GM20431 (cell line): Measurements from ENCODE around the gene PRRC2C.
"Not testable (repeated sequence)": the region's sequence is repeated elsewhere in the genome, so short reads cannot be mapped to it uniquely, and the experiment has no call there.

Source experiments
- in situ Hi-C: fragments of 300-500 bp; cut with MseI, MboI; formaldehyde crosslinking; loops from one replicate; pipeline ENCODE4 v1.15.0; 2020; ENCODE audit warnings: low sequenced_read_pairs; ENCODE audit not compliant: unreplicated experiment

PRRC2C gene

DNA sequence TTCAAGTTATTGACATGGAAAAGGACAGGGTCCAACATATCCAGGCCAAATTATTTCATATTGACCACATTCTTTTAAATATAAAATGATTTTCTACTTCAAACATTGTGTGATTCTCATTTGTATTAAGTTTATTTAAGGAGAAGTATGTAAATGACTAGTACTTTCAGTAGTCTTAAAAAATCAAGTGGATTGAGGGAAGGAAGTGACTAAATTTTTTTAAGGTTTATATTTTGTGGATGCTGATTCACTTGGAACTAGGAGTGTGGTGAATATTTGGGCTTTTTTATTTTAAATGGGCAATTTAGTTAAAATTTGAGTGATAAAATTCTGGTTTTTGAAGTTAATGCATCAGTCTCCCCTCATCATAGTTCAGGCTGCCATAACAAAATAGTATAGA, 10.1 kb downstream of the PRRC2C start:
- in situ Hi-C loops = no loop called here

DNA sequence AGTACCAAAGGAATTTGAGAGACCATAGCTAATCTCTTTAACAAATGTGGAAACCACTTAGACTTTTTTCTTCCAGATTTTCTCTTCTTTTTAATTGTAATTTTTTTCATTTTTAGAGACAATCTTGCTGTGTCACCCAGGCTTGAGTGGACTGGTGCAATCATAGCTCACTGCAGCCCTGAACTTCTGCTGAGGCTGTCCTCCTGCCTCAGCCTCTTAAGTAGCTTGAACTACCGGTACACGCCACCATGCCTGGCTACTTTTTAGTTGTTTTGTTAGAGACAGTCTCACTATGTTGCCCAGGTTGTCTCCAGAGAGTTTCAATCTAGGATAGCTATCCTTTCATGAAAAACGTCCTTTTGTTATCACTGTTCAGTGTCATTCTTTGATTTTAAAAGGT, 15.0 kb downstream of the PRRC2C start:
- in situ Hi-C loops = no loop called here

- in situ Hi-C loops = no loop called here
Measured at GRCh38 chr1:171500803-171501202, 15.5 kb downstream of the PRRC2C start.

DNA sequence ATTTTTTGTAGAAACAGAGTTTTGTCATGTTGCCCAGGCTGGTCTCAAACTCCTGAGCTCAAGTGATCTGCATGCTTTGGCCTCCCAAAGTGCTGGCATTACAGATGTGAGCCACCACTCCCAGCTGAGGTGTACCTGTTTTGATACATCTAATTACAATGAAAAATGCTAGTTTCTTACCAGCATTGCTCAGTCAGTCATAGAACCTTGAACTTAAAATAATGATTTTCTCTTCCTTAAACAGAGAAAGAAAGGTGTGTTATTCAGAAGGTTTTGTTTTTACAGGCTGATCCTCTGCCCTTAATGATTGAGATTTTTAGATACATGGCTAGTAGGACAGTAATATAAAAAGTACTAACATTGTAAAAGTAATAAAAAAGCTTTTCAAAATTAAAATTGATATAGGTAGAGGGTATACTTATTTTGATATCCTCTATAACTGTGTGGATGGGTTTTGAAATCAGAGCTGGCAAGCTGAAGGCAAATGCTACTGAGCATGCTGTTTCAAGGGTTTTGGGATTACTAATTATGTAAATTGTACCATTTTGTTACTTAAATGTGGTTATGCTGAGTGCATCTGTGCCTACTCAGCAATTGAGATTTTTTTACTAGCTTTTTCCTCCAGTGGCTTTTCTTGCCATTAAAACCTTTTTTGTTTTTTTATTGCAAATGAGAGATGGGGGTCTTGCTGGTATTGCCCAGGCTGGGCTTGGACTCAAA, 16.1 kb downstream of the PRRC2C start:
- in situ Hi-C loops = no loop called here

- in situ Hi-C loops = no loop called here
Measured at GRCh38 chr1:171506525-171507304, 21.4 kb downstream of the PRRC2C start.

GRCh38 chr1:171507435-171507834, 22.1 kb downstream of the PRRC2C start:
- in situ Hi-C loops = no loop called here

- in situ Hi-C loops = no loop called here
Measured at GRCh38 chr1:171509191-171509590, 23.9 kb downstream of the PRRC2C start.

DNA sequence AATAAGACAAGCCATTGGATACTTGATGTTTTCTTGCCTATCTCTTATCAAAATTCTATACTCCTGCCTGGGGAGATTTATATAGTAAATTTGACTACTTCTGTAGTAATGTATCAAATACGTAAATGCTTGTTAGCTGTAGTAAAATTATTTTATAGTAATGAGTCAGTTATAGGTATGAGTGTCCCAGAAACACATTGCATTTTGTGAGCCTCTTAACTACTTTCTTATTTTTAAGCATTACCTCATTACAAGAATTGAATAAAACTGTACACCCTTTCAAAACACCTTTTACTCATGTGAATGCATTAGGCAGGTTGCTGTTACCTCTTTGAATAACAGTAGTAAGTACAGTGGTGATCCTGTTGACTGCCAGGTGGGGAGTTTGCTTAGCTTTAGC, 28.4 kb downstream of the PRRC2C start:
- in situ Hi-C loops = no loop called here

GRCh38 chr1:171515299-171515698, 30.0 kb downstream of the PRRC2C start:
- in situ Hi-C loops = no loop called here

DNA sequence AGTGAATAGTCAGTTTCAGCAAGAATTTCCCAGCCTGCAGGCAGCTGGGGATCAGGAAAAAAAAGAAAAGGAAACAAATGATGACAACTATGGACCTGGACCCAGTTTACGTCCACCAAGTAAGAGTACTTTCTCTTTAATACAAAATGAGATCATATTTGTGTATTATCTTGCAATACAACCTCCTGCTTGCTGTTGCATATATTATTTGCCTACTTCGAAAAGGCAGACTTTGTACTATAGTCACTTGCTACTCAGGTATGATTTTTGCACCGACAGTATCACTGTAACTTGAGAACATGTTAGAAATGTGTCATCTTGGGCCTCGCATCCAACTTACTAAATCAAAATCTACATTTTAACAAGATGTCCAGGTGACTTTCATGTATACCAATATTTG, 30.4 kb downstream of the PRRC2C start:
- in situ Hi-C loops = no loop called here

DNA sequence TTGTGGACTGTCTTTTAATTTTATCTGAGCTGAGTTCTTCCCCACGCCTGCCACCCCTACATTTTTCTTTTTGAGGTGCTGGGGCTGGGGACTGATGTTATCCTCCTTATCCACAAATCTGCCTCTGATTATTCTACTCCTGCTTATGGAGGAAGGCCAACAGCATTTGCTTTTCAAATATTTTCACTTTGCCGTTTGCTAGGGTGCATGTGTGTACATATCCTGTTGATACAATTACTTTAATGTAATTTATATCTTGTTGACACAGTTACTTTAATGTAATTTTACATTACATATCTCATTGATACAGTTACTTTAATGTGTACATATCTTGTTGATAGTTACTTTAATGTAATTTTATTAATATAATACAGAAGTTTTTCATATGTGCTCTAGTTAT, 36.2 kb downstream of the PRRC2C start:
- in situ Hi-C loops = no loop called here

GRCh38 chr1:171530676-171531075, 45.3 kb downstream of the PRRC2C start:
- in situ Hi-C loops = no loop called here

- in situ Hi-C loops = no loop called here
Measured at GRCh38 chr1:171532520-171532919, 47.2 kb downstream of the PRRC2C start.

DNA sequence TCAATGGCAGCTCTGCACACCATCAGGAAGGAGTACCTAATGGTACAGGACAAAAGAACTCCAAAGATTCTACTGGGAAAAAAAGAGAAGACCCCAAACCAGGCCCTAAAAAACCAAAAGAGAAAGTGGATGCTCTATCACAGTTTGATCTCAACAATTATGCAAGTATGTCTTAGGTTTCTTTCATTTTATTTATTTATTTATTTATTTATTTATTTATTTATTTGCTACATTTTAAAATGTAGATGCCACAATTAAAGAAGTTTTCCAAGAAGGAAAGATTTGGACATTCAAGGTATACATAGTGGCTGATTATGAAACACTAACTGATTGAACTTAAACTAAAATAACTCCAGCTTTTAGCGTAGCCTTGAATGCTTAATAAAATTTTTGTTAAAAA, 60.2 kb downstream of the PRRC2C start:
- in situ Hi-C loops = no loop called here

DNA sequence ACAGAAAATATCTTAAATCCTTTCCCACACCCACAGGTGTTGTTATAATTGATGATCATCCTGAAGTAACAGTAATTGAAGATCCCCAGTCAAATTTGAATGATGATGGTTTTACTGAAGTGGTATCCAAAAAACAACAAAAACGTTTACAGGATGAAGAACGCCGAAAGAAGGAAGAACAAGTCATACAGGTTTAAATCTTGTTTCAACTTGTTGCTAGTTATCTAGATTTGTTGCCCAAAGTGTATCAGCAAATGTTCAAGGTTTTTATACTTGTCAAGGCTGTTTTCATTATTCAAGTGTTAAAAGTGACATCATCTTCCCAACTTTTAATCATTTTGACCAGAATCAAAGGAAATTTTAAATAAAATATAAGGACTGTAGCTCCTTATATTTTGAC, 64.7 kb downstream of the PRRC2C start:
- in situ Hi-C loops = no loop called here

GRCh38 chr1:171550598-171551100, 65.3 kb downstream of the PRRC2C start:
- in situ Hi-C loops = not testable (repeated sequence)

- in situ Hi-C loops = not testable (repeated sequence)
Measured at GRCh38 chr1:171553960-171554359, 68.6 kb downstream of the PRRC2C start.

- in situ Hi-C loops = no loop called here
Measured at GRCh38 chr1:171563675-171564074, 78.3 kb downstream of the PRRC2C start.

DNA sequence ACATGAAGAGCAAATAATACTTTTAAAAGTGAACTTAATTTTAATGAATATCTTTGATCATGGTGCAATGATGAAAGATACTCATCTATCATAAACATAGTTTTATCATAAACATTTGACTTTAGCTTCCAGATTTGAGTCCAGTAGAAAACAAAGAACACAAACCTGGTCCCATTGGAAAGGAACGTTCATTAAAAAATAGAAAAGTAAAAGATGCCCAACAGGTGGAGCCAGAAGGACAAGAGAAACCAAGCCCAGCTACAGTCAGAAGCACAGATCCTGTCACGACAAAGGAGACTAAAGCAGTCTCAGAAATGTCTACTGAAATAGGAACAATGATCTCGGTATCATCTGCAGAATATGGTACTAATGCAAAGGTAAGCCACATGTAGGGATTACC, 81.1 kb downstream of the PRRC2C start:
- in situ Hi-C loops = no loop called here

DNA sequence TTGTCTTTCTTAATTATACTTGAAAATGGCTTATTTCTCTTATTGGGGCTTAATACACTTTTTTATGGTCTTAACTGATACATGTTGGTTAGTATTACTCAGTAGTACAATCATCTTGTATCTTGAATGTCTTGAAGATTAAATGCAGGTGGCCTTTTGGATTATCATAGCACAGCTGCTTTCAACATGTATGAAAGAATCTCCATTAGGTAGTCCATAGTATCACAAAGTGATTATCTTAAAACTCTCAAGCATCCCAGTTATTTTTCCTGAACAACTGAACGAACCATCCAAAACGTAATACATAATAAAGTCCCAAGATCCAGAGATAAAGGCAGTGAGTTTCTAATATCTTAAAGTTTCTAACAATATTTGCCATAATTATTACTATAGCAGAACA, 85.0 kb downstream of the PRRC2C start:
- in situ Hi-C loops = no loop called here

GRCh38 chr1:171576144-171576543, 90.8 kb downstream of the PRRC2C start:
- in situ Hi-C loops = no loop called here
